NCI-H82 (cell line): ENCODE measurements around the gene NUP188.
"Not testable (repeated sequence)": the region's sequence is repeated elsewhere in the genome, so short reads cannot be mapped to it uniquely, and the experiment has no call there.

Experiments used
- DNase-seq: peaks from one replicate; lab custom pipeline; 2025; lab: John Stamatoyannopoulos, UW

NUP188 gene

GRCh38 chr9:129030191-129030590 is 82.7 kb downstream of the NUP188 start:
- DNase-seq: no peak

DNA sequence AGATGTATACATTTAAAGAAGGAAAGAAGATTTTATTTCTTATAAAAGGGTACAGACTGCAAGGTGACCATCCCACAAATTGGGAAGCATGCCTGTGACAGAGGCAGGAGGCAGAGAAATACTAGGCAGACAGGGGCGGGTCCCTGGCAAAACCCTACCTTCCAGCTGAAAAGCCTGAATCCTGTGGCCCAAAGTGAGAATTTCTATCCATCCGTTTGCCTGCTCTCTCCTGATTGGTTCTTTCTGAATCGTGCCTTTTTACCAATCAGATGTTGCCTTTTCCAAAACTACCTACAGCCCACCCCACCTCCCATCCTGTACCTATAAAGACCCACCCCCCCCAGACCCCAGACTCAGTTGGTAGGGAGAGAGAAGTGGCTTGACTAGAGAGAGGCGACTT is 84.0 kb downstream of the NUP188 start:
- no peak for DNase-seq

- DNase-seq: no peak
Measured at GRCh38 chr9:129032541-129033159, 85.2 kb downstream of the NUP188 start.

DNA sequence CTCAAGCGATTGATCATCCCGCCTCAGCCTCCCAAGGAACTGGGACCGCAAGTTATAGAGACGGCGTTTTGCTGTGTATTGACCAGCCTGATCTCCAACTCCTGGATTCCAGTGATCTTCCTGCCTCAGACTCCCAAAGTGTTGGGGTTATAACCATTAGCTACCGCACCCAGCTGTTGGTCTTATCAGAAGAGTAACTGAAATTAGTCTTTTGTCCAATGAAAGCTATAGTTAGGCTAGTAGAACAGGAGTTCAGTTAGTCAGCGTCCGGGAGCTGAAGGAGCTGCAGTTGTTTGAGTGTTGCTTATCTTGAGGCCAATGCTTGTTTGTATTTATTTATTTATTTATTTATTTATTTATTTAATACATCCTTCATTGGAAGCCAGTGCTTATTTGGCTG is 85.7 kb downstream of the NUP188 start:
- no peak for DNase-seq

DNA sequence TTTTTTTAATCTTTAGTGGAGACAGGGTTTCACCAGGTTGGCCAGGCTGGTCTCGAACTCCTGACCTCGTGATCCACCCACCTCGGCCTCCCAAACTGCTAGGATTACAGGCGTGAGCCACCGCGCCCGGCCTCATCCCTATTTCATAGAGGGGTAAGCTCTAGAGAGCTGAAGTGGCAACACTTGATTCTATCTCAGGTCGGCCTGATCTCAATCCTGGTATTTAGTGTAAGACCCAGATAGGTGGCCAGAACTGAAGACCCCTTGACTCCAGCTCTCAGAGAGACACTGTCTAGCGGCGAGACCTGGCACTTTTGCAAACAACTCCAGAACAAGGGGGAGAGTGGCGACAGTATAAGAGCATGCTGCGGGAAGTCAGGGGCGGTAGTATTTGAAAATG is 88.3 kb downstream of the NUP188 start:
- not testable (repeated sequence) for DNase-seq

- DNase-seq: peak; percentile 100
Measured at GRCh38 chr9:129036241-129036922, 88.9 kb downstream of the NUP188 start, which contains the start of gene MIGA2. Gene MIGA2 (plus strand): TSS chr9:129036626. CDS start chr9:129040595, 3,969 bp downstream.

DNA sequence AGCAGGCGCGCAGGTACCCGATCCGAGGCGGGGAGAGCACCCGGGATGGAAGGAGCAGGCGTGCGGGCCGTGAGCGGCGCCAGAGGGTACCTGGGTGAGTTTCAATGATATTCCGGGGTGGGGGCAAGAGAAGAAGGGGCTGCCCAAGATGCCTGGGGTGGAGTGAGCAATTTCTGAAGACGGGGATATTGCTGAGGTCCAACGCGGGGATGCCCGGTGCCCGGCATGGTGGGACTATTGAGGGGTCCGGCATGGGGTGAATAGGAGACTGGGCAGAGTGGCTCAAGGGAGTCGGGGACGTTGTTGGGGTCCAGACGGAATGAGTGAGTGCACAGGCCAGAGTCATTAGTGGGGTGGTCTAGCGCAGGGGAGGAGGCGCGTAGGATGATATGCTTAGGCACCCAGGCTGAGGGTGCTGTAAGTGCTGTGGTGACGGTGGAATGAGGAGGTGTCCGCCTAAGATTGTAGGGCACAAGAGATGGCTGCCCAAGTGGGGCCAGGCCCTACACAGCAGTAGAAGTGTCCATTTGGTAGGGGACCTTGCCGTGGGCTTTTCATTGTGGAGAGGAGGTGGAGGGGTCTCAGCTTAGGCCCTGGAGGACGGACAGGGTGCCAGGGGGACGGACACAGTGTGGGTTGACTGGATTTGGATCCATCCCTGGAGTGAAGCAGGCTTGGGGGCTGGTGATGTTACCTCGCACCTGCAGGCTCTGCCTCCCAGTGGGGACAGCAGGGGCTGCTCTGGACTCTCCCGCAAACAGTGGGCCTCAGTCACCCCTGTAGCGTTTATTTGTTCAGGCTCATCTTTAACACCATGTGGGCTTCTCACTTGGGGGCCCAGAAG is 89.6 kb downstream of the NUP188 start:
- peak; percentile 13 for DNase-seq

GRCh38 chr9:129037767-129038098 is 90.2 kb downstream of the NUP188 start:
- DNase-seq: no peak

- no peak for DNase-seq
Measured at GRCh38 chr9:129038109-129038852, 90.8 kb downstream of the NUP188 start.

- no peak for DNase-seq
Measured at GRCh38 chr9:129040113-129040643, 92.7 kb downstream of the NUP188 start.

DNA sequence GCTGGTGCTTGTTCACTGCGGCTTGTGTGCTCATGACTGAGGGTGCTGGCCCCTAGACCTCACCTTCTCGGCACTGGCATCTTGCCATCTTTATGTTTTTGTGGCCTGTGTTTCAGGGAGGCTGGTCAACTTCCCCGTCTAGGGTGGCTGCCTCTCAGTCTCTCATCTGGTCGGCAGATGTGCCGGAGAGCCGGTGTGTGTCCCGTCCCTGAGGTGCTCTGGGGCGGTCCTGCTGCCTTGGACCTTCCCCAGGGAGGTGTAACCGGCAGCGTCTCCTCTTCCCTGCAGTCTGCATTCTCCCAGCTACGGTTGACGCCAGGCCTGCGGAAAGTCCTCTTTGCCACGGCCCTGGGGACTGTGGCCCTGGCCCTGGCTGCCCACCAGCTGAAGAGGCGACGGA is 94.5 kb downstream of the NUP188 start:
- no peak for DNase-seq

- no peak for DNase-seq
Measured at GRCh38 chr9:129052592-129052991, 105.1 kb downstream of the NUP188 start.

DNA sequence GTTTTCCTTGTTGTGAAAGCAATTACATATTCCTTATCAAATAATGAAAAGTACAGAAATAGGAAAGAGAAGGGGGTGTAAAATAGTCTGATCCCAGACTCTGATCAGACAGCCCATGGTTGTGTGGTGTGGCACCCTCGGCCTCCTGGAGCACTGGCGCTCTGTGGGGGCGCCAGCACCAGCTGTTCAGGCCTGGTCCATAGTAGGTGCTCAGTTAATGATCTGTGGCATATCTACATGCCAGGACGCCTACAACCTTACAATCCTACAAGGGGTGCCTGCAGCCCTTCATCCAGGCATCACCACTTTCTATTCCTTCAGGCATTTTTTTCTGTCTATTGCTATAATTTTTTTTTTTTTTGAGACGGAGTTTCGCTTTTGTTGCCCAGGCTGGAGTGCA is 105.5 kb downstream of the NUP188 start:
- DNase-seq: no peak

DNA sequence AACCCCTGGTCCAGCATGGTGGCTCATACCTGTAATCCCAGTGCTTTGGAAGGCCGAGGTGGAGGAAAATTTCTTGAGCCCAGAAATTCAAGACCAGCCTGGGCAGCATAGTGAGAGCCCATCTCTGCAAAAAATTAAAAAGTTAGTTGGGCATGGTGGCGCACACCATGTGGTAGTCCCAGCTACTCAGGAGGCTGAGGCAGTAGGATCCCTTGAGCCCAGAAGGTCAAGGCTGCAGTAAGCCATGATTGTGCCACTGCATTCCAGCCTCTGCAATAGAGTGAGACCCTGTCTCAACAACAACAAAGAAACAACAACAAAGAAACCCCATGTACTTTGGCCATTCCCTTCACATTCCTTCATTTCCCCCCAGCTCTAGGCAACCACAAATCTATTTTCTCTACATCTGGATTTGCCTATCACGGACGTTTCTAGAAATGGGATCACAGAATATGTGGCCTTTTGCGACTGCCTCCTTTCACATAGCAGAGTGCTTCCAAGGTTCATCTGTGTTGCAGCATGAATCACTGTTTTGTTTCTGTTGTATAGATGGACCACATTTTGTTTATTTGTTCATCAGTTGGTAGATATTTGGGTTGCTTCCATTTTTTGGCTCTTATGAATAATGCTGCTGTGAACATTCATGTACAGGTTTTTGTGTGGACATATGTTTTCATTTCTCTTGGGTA is 106.8 kb downstream of the NUP188 start:
- DNase-seq: no peak
